K562 (cell line): ENCODE measurements around the gene TINAG.

ENCODE experiments used
- ADNP ChIP-seq: fragments of 200-800 bp; sonication (Bioruptor generic); IDR thresholded peaks from 2 replicates; pipeline ENCODE4 v1.6.1; 2016; ENCODE audit warnings: missing genetic modification characterization, missing compliant biosample characterization
- BHLHE40 ChIP-seq: IDR thresholded peaks from 2 replicates; pipeline ENCODE4 v1.6.1; 2011; ENCODE audit warnings: low read length, improper control_type of control experiment
- ETV6 ChIP-seq, 3 experiments: fragments of 150-350 bp in 1 of 3; sonication (generic) in 1 of 3; formaldehyde crosslinking in 1 of 3; IDR thresholded peaks; 2 replicates each; pipeline versions ENCODE4 v1.6.1 to v1.8.0; 2014 to 2022; ENCODE audit warnings: borderline replicate concordance in 2 of 3, low read depth in 2 of 3, antibody characterized with exemption in 1 of 3, low read length in 1 of 3, mild to moderate bottlenecking in 1 of 3, missing genetic modification reagents in 1 of 3
- HDAC6 ChIP-seq: IDR thresholded peaks from 2 replicates; pipeline ENCODE4 v1.6.1; 2012; ENCODE audit warnings: low read depth, mild to moderate bottlenecking, control low read depth, inconsistent platforms, low read length, moderate library complexity
- MAZ ChIP-seq, 2 experiments: fragments of 450-650 bp in 1 of 2; sonication (generic) in 1 of 2; formaldehyde crosslinking; IDR thresholded peaks in 1 of 2; conservative IDR thresholded peaks in 1 of 2; 2 replicates each; pipeline versions ENCODE4 v1.4.0 to v1.5.0; 2020; ENCODE audit warnings: mild to moderate bottlenecking in 1 of 2, missing genetic modification reagents in 1 of 2
- POLR2AphosphoS5 ChIP-seq: IDR thresholded peaks from 2 replicates; pipeline ENCODE4 v1.6.1; 2011; ENCODE audit warnings: mild to moderate bottlenecking, low read depth, low read length, moderate library complexity; ENCODE audit not compliant: control insufficient read depth, insufficient read depth
- RAD21 ChIP-seq, 2 experiments: fragments of 250-450 bp in 1 of 2; fragments of 450-650 bp in 1 of 2; sonication (Bioruptor Pico) in 1 of 2; formaldehyde crosslinking in 1 of 2; IDR thresholded peaks in 1 of 2; conservative IDR thresholded peaks in 1 of 2; 2 replicates each; pipeline versions ENCODE4 v1.4.0 to v1.8.0; 2020 to 2022; ENCODE audit warnings: mild to moderate bottlenecking in 2 of 2, moderate library complexity in 1 of 2
- SREBF1 ChIP-seq: fragments of 150-350 bp; IDR thresholded peaks from 2 replicates; pipeline ENCODE4 v1.6.1; 2014; ENCODE audit warnings: antibody characterized with exemption, low read depth, low read length, borderline replicate concordance
- U2AF1 ChIP-seq: fragments of 200-400 bp; formaldehyde crosslinking; optimal IDR thresholded peaks from 2 replicates; pipeline ENCODE3; 2017; ENCODE audit warnings: mild to moderate bottlenecking, low read depth, low read length, moderate library complexity
- ZNF133 ChIP-seq: fragments of 250-450 bp; sonication (Bioruptor Pico); IDR thresholded peaks from 2 replicates; pipeline ENCODE4 v1.4.0; 2020; ENCODE audit warnings: mild to moderate bottlenecking
- ZNF184 ChIP-seq: sonication (generic); formaldehyde crosslinking; IDR thresholded peaks from 2 replicates; pipeline ENCODE4 v1.5.0; 2020; ENCODE audit warnings: missing genetic modification reagents
- TF ChIP-seq, protein P1 (sequence below), 3 experiments: IDR thresholded peaks in 2 of 3; conservative IDR thresholded peaks in 1 of 3; 2 replicates each; pipeline ENCODE4 v1.5.1; 2011 to 2012; ENCODE audit warnings: low read length in 3 of 3, mild to moderate bottlenecking in 3 of 3, control low read depth in 2 of 3, improper control_type of control experiment in 1 of 3, inconsistent platforms in 1 of 3, low read depth in 1 of 3, mixed read lengths in 1 of 3, moderate library complexity in 1 of 3; ENCODE audit not compliant: insufficient read depth in 2 of 3

- TF ChIP-seq MAZ (CRISPR knock-in tag; conservative IDR thresholded peaks at IDR 0.05 in 1 of 2, IDR thresholded peaks at IDR 0.05 in 1 of 2) = no peak
- TF ChIP-seq ZNF133 (CRISPR knock-in tag) = no peak
- no peak for TF ChIP-seq ETV6 (IDR thresholded peaks at IDR 0.05; ENCODE audit: borderline replicate concordance in 1 of 2, low read depth in 2 of 2, low read length in 1 of 2)
- TF ChIP-seq ETV6 (CRISPR knock-in tag; IDR thresholded peaks at IDR 0.05; ENCODE audit: borderline replicate concordance) = no peak
- no peak for TF ChIP-seq ADNP
- no peak for TF ChIP-seq HDAC6
- no peak for TF ChIP-seq RAD21 (CRISPR knock-in tag; conservative IDR thresholded peaks at IDR 0.05 in 1 of 2, IDR thresholded peaks at IDR 0.05 in 1 of 2)
- TF ChIP-seq SREBF1 = no peak
- no peak for TF ChIP-seq POLR2AphosphoS5
- TF ChIP-seq BHLHE40 = no peak
- TF ChIP-seq U2AF1 = no peak
- TF ChIP-seq, protein P1, sequence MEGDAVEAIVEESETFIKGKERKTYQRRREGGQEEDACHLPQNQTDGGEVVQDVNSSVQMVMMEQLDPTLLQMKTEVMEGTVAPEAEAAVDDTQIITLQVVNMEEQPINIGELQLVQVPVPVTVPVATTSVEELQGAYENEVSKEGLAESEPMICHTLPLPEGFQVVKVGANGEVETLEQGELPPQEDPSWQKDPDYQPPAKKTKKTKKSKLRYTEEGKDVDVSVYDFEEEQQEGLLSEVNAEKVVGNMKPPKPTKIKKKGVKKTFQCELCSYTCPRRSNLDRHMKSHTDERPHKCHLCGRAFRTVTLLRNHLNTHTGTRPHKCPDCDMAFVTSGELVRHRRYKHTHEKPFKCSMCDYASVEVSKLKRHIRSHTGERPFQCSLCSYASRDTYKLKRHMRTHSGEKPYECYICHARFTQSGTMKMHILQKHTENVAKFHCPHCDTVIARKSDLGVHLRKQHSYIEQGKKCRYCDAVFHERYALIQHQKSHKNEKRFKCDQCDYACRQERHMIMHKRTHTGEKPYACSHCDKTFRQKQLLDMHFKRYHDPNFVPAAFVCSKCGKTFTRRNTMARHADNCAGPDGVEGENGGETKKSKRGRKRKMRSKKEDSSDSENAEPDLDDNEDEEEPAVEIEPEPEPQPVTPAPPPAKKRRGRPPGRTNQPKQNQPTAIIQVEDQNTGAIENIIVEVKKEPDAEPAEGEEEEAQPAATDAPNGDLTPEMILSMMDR (IDR thresholded peaks at IDR 0.05 in 2 of 3, conservative IDR thresholded peaks at IDR 0.05 in 1 of 3; ENCODE audit: insufficient read depth in 2 of 3, low read depth in 1 of 3, low read length in 3 of 3) = no peak
- no peak for TF ChIP-seq ZNF184
Observed at GRCh38 chr6:54391577-54391976, 83.3 kb downstream of the TINAG start.
